ENCODE measurements around the gene RMP24.
"Not testable (repeated sequence)": the region's sequence is repeated elsewhere in the genome, so short reads cannot be mapped to it uniquely, and the experiment has no call there.

RMP24 gene

GRCh38 chr18:35968278-35968880, 4.1 kb upstream of the RMP24 start:
- no peak for DNase-seq (ENCODE audit: low spot score)

GRCh38 chr18:35969676-35970075, 2.8 kb upstream of the RMP24 start:
- DNase-seq (ENCODE audit: low spot score): no peak

GRCh38 chr18:35971661-35972196, 750 bp upstream of the RMP24 start:
- no peak for DNase-seq (ENCODE audit: low spot score)

- no peak for DNase-seq (ENCODE audit: low spot score)
These were observed 1.2 kb downstream of the RMP24 start for GRCh38 chr18:35973650-35974049.

- DNase-seq (ENCODE audit: low spot score): no peak
These were observed 1.7 kb downstream of the RMP24 start for GRCh38 chr18:35974181-35974580.

GRCh38 chr18:35979112-35979511, 6.6 kb downstream of the RMP24 start:
- no peak for DNase-seq (ENCODE audit: low spot score)

GRCh38 chr18:35982409-35983114, 10.1 kb downstream of the RMP24 start:
- DNase-seq (ENCODE audit: low spot score): peak; percentile 4

- DNase-seq (ENCODE audit: low spot score): no peak
These were observed 10.7 kb downstream of the RMP24 start for GRCh38 chr18:35983147-35983546.

- DNase-seq (ENCODE audit: low spot score): peak; percentile 74
These were observed 11.3 kb downstream of the RMP24 start for GRCh38 chr18:35983818-35984217.

- DNase-seq (ENCODE audit: low spot score): no peak
These were observed 19.2 kb downstream of the RMP24 start for GRCh38 chr18:35991696-35992095.

- no peak for DNase-seq (ENCODE audit: low spot score)
These were observed 20.5 kb downstream of the RMP24 start for GRCh38 chr18:35993013-35993412.

- DNase-seq (ENCODE audit: low spot score): no peak
These were observed 26.5 kb downstream of the RMP24 start for GRCh38 chr18:35998967-35999366.

GRCh38 chr18:35999925-36000324, 27.4 kb downstream of the RMP24 start:
- DNase-seq (ENCODE audit: low spot score): no peak

- no peak for DNase-seq (ENCODE audit: low spot score)
These were observed 34.5 kb downstream of the RMP24 start for GRCh38 chr18:36006997-36007396.

- DNase-seq (ENCODE audit: low spot score): no peak
These were observed 36.7 kb downstream of the RMP24 start for GRCh38 chr18:36009214-36009613.

GRCh38 chr18:36012891-36013290, 40.4 kb downstream of the RMP24 start:
- DNase-seq (ENCODE audit: low spot score): no peak

- DNase-seq (ENCODE audit: low spot score): no peak
These were observed 43.1 kb downstream of the RMP24 start for GRCh38 chr18:36015629-36016028.

GRCh38 chr18:36017232-36017631, 44.8 kb downstream of the RMP24 start:
- DNase-seq (ENCODE audit: low spot score): no peak

GRCh38 chr18:36020174-36020711, 47.8 kb downstream of the RMP24 start:
- no peak for DNase-seq (ENCODE audit: low spot score)

GRCh38 chr18:36023336-36023735, 50.9 kb downstream of the RMP24 start:
- DNase-seq (ENCODE audit: low spot score): no peak

GRCh38 chr18:36024241-36024640, 51.8 kb downstream of the RMP24 start:
- not testable (repeated sequence) for DNase-seq (ENCODE audit: low spot score)

GRCh38 chr18:36025025-36025424, 52.5 kb downstream of the RMP24 start:
- no peak for DNase-seq (ENCODE audit: low spot score)

GRCh38 chr18:36028859-36029258, 56.4 kb downstream of the RMP24 start:
- no peak for DNase-seq (ENCODE audit: low spot score)
